NAMALWA (cell line): ENCODE results near the gene C1orf74.

Experiments
- DNase-seq: peaks from one replicate; pipeline ENCODE4 v3.0.0-alpha.2; 2015; ENCODE audit warnings: low spot score

The C1orf74 gene

DNA sequence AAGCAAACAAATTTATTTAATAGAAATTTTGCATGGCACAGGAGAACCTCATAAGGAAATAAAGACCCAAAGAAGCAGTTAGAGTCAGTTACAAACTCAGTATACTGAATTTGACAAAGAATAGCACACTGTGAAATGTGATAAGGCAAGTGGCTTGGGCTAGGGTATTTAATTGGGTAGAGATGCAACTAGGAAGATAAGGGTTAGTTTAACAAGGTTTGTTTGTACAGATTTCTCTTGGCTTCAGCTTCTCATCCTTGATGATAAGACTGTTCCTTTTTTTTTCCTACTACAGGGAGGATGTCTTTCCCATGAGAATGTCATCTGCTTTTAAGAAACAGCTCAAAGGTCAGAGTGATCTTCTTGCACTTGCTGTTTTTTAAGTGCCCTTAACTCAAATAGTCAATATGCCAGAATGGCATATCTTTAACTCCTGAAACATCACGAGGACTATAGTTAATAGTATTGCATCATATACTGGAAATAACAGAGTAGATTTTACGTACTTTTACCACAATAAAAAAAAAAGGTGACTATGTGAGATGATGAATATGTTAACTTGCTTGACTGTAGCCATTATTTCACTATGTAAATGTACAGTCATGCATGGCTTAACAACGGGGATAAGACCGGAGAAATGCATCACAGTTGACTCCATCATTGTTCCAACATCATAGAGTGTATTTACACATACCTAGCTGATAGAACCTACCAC, 37.8 kb downstream of the C1orf74 start:
- no peak for DNase-seq

DNA sequence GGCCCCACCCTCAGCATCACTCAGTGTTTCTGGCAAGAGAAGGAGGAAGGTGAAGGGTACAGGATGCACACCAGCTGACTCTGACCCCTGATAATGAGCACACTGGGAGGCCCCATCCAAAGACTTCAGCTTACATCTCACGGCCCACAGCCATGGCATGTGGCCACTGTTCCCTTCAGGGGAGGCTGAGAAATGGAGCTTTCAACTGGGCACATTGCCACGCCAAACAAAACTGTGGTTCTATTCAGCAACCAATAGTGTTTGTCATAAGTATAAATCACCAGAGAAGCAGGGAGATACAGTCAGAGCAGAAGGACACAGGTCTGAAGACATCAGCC, 41.2 kb downstream of the C1orf74 start:
- no peak for DNase-seq

DNA sequence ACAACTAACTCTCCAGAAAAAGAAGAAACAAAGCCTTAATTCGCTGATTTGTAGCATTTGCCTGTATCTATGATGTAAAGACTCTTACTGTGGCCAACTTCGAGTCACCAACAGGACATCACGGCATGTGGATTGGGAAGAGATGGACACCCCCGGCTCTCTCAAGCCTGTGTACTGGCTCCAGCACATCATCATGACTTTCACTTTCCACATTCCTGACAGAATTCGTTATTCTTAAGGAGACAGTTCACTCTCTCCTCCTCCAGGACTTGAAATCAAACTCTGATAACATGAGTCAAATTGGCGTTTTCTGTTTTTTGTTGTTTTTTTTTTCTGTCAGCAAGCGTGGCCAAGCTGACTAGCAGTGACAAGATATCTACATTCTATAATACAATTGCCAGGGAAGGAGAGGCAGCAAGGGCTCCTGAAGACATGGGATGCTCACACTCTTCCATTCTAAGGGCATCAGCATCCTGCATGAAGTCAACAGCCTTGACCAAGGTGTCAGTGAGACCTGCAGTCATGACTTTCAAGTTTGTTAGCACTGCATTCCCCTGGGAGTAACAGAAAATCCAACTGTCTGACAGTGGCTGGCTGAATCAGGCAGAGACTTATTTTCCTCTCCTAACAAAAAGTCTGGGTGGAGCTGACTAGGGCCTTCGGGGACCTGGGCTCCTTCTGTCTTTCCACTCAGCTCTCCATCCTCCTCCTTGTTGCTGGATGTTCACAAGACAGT, 41.8 kb downstream of the C1orf74 start:
- no peak for DNase-seq

DNA sequence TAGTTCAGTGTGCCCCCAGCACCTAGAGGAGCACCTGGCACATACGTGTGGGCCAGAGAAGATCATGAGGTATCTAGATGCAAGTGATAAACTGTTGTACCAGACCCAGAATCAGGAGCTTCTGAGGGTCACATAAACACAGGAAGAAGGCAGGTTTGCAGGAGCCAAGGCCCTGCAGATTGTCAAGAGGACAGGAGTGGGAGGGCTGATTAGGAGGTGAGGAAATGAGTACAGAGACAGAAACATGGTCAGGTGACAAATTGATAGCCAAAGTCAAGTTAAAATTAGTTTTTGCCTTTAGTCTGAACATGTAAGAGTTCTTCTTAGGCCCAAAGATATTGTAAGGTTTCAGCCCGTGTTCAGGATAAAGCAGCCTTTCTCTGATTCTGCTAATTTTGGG, 42.5 kb downstream of the C1orf74 start:
- no peak for DNase-seq

DNA sequence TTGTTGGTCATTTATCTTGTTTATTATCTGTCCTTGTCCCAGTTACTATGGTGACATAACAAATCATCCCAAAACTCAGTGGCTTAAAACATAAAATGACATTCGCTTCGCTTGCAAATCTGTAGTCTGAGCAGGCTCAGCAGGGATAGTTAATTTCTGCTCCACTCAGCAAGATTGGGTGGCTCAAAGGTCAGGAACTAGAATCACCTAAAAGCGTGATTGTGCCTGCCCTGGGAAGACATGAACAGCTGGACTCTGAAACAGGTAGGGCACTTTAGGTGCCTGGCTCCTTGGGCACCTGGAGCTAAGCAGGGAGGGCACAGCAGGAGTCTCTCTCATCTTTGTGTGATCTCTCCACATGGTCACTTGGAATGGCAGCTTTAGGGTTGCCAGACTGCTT, 43.2 kb downstream of the C1orf74 start:
- DNase-seq, result no peak

DNA sequence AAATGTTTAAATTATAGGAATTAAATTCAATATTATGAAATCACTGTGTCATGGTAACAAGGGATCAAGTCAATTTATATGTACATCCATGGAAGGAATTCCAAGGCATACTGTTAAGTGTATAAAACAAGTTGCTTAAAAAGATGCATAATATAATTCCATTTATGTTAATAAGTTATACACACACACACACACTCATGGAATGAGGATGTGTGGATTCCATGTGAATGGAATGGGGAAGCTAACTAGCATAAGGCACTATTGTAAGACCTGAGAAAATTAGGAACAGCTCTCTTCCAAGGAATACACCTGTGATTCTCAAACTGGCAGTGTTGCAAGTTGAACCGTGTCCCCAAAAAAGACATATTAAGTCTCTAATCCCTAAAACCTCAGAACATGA, 46.1 kb downstream of the C1orf74 start:
- no peak for DNase-seq

DNA sequence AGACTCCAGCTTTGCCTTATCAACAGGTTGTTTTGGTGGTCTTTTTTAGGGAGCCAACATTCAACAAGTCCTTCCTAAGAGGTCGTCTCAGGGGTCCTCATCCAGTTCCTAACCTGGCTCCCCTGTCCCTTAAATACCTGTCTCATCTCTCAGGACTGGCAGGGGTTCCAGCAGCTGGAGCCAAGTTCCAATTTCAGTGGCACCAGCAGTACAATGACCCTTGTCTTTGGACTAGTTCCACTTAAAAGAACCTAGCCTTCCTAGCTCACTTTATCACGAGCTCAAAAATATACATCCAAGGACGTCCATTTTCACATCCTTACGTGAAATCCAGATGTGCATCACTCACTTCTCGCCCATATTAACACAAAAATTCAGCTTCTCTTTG, 47.2 kb downstream of the C1orf74 start:
- no peak for DNase-seq

DNA sequence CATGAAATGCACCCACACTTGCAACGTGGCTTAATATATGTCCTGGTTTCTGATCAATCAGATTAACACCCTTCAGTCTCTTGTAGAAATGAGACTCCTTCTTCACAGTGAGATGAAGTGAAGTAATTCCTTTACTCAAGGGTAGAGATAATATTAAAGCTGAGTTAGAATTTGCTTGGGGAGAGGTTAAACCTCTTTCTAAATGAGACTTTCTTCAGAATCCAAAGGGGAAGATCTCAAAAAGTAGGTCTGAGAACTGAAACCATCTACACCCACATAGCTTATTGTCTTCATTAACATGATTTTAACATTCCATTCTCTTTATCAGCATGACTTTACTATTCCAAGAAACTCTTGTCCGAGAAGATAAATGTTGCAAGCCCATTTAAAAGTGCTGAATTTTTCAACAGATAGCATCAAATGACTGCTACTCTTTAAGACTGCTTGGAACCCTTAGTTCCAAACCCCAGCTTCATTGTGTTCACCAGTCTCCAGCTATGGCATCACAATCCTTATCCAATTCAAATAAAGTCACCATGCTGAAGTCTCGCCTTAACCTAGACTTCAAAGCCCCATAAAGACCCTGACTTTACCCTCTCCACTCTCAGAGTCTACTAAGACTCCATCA, 47.8 kb downstream of the C1orf74 start:
- DNase-seq, result no peak

DNA sequence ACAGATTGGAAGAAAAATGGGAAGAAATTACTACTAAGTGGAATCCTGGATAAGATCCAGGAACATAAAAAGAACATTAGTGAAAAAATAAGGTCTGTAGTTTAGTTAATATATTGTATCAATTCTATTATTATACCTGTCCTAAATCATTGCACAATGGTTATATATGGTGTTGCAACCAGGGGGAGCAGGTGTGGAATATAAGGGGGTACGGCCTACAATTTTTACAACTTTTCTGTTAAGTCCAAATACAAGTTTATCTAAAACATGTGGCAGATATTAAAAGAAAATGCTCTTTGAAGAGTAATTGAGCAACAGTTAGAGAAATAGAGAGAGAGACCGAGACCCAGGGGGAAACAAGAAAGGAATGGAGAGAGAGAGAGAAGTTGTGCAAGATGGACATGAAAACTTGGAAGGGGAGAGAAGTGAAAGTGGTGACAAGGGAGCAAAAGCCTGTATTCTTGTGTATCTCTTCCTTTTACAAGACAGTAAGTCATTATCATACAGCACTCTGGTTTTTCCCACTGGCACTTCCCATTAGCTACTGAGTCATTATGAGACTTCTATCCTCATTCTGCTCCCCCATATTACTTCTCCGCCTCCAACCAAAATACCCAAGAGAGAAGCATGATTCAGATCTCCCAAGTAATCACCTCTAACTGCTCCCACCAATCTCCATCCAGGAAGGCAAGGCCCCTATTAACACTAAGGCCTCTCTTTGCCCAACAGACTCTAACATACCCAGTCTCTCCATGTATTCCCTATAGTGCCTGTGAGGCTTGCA, 50.8 kb downstream of the C1orf74 start:
- DNase-seq, result no peak

DNA sequence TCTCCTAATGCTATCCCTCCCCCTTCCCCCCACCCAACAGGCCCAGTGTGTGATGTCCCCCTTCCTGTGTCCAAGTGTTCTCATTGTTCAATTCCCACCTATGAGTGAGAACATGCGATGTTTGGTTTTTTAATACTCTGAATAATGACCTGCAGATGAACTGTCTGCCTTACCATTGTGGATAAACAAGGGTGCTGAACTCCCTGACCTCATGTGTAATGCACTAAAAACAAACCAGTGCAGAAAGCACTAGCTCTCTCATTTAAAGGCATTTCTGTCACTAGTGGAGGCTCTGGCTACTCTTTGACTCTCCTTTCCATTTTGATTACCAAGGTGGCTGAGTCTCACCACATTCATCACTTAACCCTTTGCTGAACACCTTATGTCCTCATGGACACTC, 51.6 kb downstream of the C1orf74 start:
- DNase-seq, result no peak

DNA sequence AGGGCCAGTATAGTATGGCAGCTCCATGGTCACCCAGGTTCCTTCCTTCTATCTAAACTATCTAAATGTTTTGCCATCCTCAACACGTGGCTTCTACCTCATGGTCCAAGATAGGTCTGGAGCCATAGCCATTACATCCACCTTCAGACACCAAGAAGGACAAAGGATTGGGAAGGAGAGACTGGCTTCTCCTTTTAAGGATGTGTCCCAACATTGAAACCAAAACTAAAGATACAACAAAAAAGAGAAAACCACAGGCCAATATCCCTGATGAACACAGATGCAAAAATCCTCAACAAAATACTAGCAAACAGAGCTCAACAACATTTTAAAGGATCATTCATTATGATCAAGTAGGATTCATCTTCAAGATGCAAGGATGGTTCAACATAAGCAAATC, 54.9 kb downstream of the C1orf74 start:
- DNase-seq, result no peak
